Renal pelvis (tissue), 4 donors: Measurements from ENCODE around the gene ERCC6L2. TPM values are rescaled to one million over a fixed set of nuclear protein-coding genes. Genes with fewer than 3 reads are reported as not detected.

Experiments used
- DNase-seq: peaks from one replicate; pipeline ENCODE4 v3.0.0-alpha.2; 2013
- polyA plus RNA-seq, 3 donors: library from polyadenylated mRNA; unstranded; fragments of 120-200 nt; gene quantifications; one replicate each; pipeline ENCODE4 v1.2.1, GENCODE V29; 2013; ENCODE audit not compliant: insufficient read length in 3 of 3

The ERCC6L2 gene
- polyA plus RNA-seq, 3 donors: 40.1 to 46.0 (median 41.8) TPM

- DNase-seq: no peak
Measured at GRCh38 chr9:95920017-95920416, 44.5 kb downstream of the ERCC6L2 start.

- no peak for DNase-seq
Measured at GRCh38 chr9:95923794-95924193, 48.3 kb downstream of the ERCC6L2 start.

- no peak for DNase-seq
Measured at GRCh38 chr9:95924987-95925386, 49.5 kb downstream of the ERCC6L2 start.

- no peak for DNase-seq
Measured at GRCh38 chr9:95927271-95928004, 51.9 kb downstream of the ERCC6L2 start.

GRCh38 chr9:95930277-95930676, 54.8 kb downstream of the ERCC6L2 start:
- DNase-seq: no peak

GRCh38 chr9:95935861-95936578, 60.5 kb downstream of the ERCC6L2 start:
- DNase-seq: no peak

GRCh38 chr9:95936579-95937075, 61.1 kb downstream of the ERCC6L2 start:
- DNase-seq: no peak

GRCh38 chr9:95937131-95937530, 61.6 kb downstream of the ERCC6L2 start:
- DNase-seq: no peak

- no peak for DNase-seq
Measured at GRCh38 chr9:95938724-95939123, 63.2 kb downstream of the ERCC6L2 start.

- no peak for DNase-seq
Measured at GRCh38 chr9:95939472-95939871, 64.0 kb downstream of the ERCC6L2 start.

GRCh38 chr9:95940265-95940664, 64.8 kb downstream of the ERCC6L2 start:
- no peak for DNase-seq

GRCh38 chr9:95942016-95942415, 66.5 kb downstream of the ERCC6L2 start:
- no peak for DNase-seq

- DNase-seq: no peak
Measured at GRCh38 chr9:95947118-95947517, 71.6 kb downstream of the ERCC6L2 start.

- no peak for DNase-seq
Measured at GRCh38 chr9:95952471-95952870, 77.0 kb downstream of the ERCC6L2 start.

GRCh38 chr9:95953986-95954385, 78.5 kb downstream of the ERCC6L2 start:
- DNase-seq: no peak

GRCh38 chr9:95954940-95955339, 79.4 kb downstream of the ERCC6L2 start:
- DNase-seq: no peak

GRCh38 chr9:95962936-95963335, 87.4 kb downstream of the ERCC6L2 start:
- peak; percentile 41 for DNase-seq

- DNase-seq: no peak
Measured at GRCh38 chr9:95963659-95964058, 88.2 kb downstream of the ERCC6L2 start.

GRCh38 chr9:95966306-95966705, 90.8 kb downstream of the ERCC6L2 start:
- no peak for DNase-seq

GRCh38 chr9:95970317-95970716, 94.8 kb downstream of the ERCC6L2 start:
- DNase-seq: no peak

- DNase-seq: no peak
Measured at GRCh38 chr9:95971815-95972214, 96.3 kb downstream of the ERCC6L2 start.

- DNase-seq: no peak
Measured at GRCh38 chr9:95974389-95974788, 98.9 kb downstream of the ERCC6L2 start.

- peak; percentile 48 for DNase-seq
Measured at GRCh38 chr9:95977371-95977770, 101.9 kb downstream of the ERCC6L2 start.
